Measurements from ENCODE around the gene FAM168B. TPM values are rescaled to one million over a fixed set of nuclear protein-coding genes. Genes with fewer than 3 reads are reported as not detected.

The FAM168B gene
- polyA plus RNA-seq, 1 experiment, result 84.3 TPM

- peaks cover 31% of the 10 kb centered on the region for H3K27me3 ChIP-seq (ENCODE audit: control insufficient read depth, insufficient read depth, low read length)
- no peak for TF ChIP-seq CTCF (IDR thresholded peaks at IDR 0.05; ENCODE audit: low read depth, low read length)
- ChIA-PET POLR2A (no interaction called here), CTCF (no interaction called here)
- no peak overlapping the region for H3K4me3 ChIP-seq (ENCODE audit: low read depth, low read length)
- no peak overlapping the region for H3K27ac ChIP-seq (ENCODE audit: low read depth, low read length)
- DNase-seq (ENCODE audit: low read depth, low spot score), result no peak
- H3K9me3 ChIP-seq (ENCODE audit: control insufficient read depth, insufficient read depth, low read length), result peaks cover 7% of the 10 kb centered on the region
These were observed 61.4 kb downstream of the FAM168B start for GRCh38 chr2:131031875-131032274.

GRCh38 chr2:131031431-131031841 is 61.8 kb downstream of the FAM168B start:
- Histone ChIP-seq H3K27ac (ENCODE audit: low read depth, low read length) (no peak overlapping the region), H3K27me3 (ENCODE audit: control insufficient read depth, insufficient read depth, low read length) (peaks cover 26% of the 10 kb centered on the region), H3K9me3 (ENCODE audit: control insufficient read depth, insufficient read depth, low read length) (peaks cover 7% of the 10 kb centered on the region), H3K4me3 (ENCODE audit: low read depth, low read length) (no peak overlapping the region)
- no peak for DNase-seq (ENCODE audit: low read depth, low spot score)
- POLR2A ChIA-PET, result no interaction called here
- CTCF ChIA-PET, result no interaction called here
- TF ChIP-seq CTCF (IDR thresholded peaks at IDR 0.05; ENCODE audit: low read depth, low read length), result no peak

- ChIA-PET CTCF (interaction anchor here (0.5 kb wide), 1 partner anchor 11 kb away, joined by 3 read pairs; no protein-coding TSS in a partner anchor), POLR2A (no interaction called here)
- H3K27me3 ChIP-seq (ENCODE audit: control insufficient read depth, insufficient read depth, low read length), result peaks cover 17% of the 10 kb centered on the region
- no peak for DNase-seq (ENCODE audit: low read depth, low spot score)
- H3K9me3 ChIP-seq (ENCODE audit: control insufficient read depth, insufficient read depth, low read length), result peaks cover 7% of the 10 kb centered on the region
- H3K27ac ChIP-seq (ENCODE audit: low read depth, low read length), result no peak overlapping the region
- no peak overlapping the region for H3K4me3 ChIP-seq (ENCODE audit: low read depth, low read length)
- no peak for TF ChIP-seq CTCF (IDR thresholded peaks at IDR 0.05; ENCODE audit: low read depth, low read length)
These were observed 62.7 kb downstream of the FAM168B start for GRCh38 chr2:131030478-131030971.

- TF ChIP-seq CTCF (IDR thresholded peaks at IDR 0.05; ENCODE audit: low read depth, low read length), result no peak
- Histone ChIP-seq H3K4me3 (ENCODE audit: low read depth, low read length) (no peak overlapping the region), H3K9me3 (ENCODE audit: control insufficient read depth, insufficient read depth, low read length) (peaks cover 7% of the 10 kb centered on the region), H3K27me3 (ENCODE audit: control insufficient read depth, insufficient read depth, low read length) (peaks cover 15% of the 10 kb centered on the region), H3K27ac (ENCODE audit: low read depth, low read length) (no peak overlapping the region)
- DNase-seq (ENCODE audit: low read depth, low spot score), result no peak
- CTCF ChIA-PET, result no interaction called here
- POLR2A ChIA-PET, result no interaction called here
These were observed 63.4 kb downstream of the FAM168B start for GRCh38 chr2:131029812-131030211.

GRCh38 chr2:131027566-131028528 is 65.4 kb downstream of the FAM168B start:
- Histone ChIP-seq H3K9me3 (ENCODE audit: control insufficient read depth, insufficient read depth, low read length) (peaks cover 7% of the 10 kb centered on the region), H3K27me3 (ENCODE audit: control insufficient read depth, insufficient read depth, low read length) (peaks cover under 1% of the 10 kb centered on the region)

More at GRCh38 chr2:131027566-131028528, 65.4 kb downstream of the FAM168B start:
- no peak for DNase-seq (ENCODE audit: low read depth, low spot score)
- Histone ChIP-seq H3K4me3 (ENCODE audit: low read depth, low read length) (no peak overlapping the region), H3K27ac (ENCODE audit: low read depth, low read length) (no peak overlapping the region)
- no peak for TF ChIP-seq CTCF (IDR thresholded peaks at IDR 0.05; ENCODE audit: low read depth, low read length)
- ChIA-PET POLR2A (no interaction called here), CTCF (no interaction called here)
